IMR-90 (cell line): ENCODE results near the gene PRPH2. TPM values are rescaled to one million over a fixed set of nuclear protein-coding genes. Genes with fewer than 3 reads are reported as not detected.

Experiments
- ATAC-seq: fragments of 200-7000 bp; cut with Tn5 transposase; 2 replicates; pipeline ENCODE4 v1.9.1; 2020; ENCODE audit warnings: low read depth, mild to moderate bottlenecking, moderate library complexity
- BruUV-seq: library from RNA; stranded (reverse); fragments of 400-500 nt; replicated peaks from 2 replicates; lab custom pipeline; 2021; lab: Mats Ljungman, UMichigan
- CTCF ChIA-PET: fragments of 300-600 bp; formaldehyde crosslinking; extraction: SDS; loops from one replicate; lab custom pipeline; 2021; ENCODE audit warnings: antibody characterized with exemption; lab: Yijun Ruan, JAX
- POLR2A ChIA-PET: fragments of 300-600 bp; sonication (Branson Sonifier 250); formaldehyde crosslinking; loops from one replicate; lab custom pipeline; 2022; ENCODE audit warnings: antibody characterized with exemption; ENCODE audit not compliant: unreplicated experiment; lab: Charles Lee
- DNase-seq: peaks from one replicate; pipeline ENCODE4 v3.0.0; 2013
- H2AFZ ChIP-seq: replicated peaks from 2 replicates; pipeline ENCODE3; 2013; ENCODE audit warnings: low read length, mild to moderate bottlenecking; ENCODE audit not compliant: poor library complexity
- H2AK5ac ChIP-seq: 2 replicates; pipeline ENCODE4 v1.6.1; 2013; ENCODE audit warnings: low read depth, low read length, inconsistent platforms
- H2AK9ac ChIP-seq: replicated peaks from 2 replicates; pipeline ENCODE3; 2013; ENCODE audit warnings: mild to moderate bottlenecking, low read depth, low read length, moderate library complexity; ENCODE audit not compliant: poor library complexity
- H2BK120ac ChIP-seq: 2 replicates; pipeline ENCODE4 v1.6.1; 2013; ENCODE audit warnings: low read depth, low read length, inconsistent platforms
- H2BK15ac ChIP-seq: 3 replicates; pipeline ENCODE4 v1.6.1; 2013; ENCODE audit warnings: low read depth, low read length, inconsistent platforms
- H2BK20ac ChIP-seq: 2 replicates; pipeline ENCODE4 v1.6.1; 2013; ENCODE audit warnings: low read depth, mild to moderate bottlenecking, inconsistent platforms, low read length, moderate library complexity
- H2BK5ac ChIP-seq: 2 replicates; pipeline ENCODE4 v1.6.1; 2013; ENCODE audit warnings: mild to moderate bottlenecking, low read depth, low read length, inconsistent platforms; ENCODE audit not compliant: poor library complexity, severe bottlenecking
- H3K14ac ChIP-seq: replicated peaks from 2 replicates; pipeline ENCODE4 v1.6.1; 2013; ENCODE audit warnings: low read depth, low read length, inconsistent platforms
- H3K18ac ChIP-seq: 2 replicates; pipeline ENCODE4 v1.6.1; 2013; ENCODE audit warnings: low read depth, low read length, control low read depth
- H3K23ac ChIP-seq: 2 replicates; pipeline ENCODE4 v1.6.1; 2013; ENCODE audit warnings: low read depth, low read length, inconsistent platforms
- H3K27ac ChIP-seq: 2 replicates; pipeline ENCODE4 v1.5.1; 2013; ENCODE audit warnings: mild to moderate bottlenecking, control low read depth, low read length; ENCODE audit not compliant: insufficient read depth
- H3K27me3 ChIP-seq: 2 replicates; pipeline ENCODE4 v1.6.1; 2013; ENCODE audit warnings: low read length; ENCODE audit not compliant: control insufficient read depth, insufficient read depth
- H3K36me3 ChIP-seq: 2 replicates; pipeline ENCODE4 v1.6.1; 2013; ENCODE audit warnings: low read length, mixed read lengths; ENCODE audit not compliant: control insufficient read depth, insufficient read depth
- H3K4ac ChIP-seq: 2 replicates; pipeline ENCODE4 v1.6.1; 2013; ENCODE audit warnings: low read depth, low read length, inconsistent platforms
- H3K4me1 ChIP-seq: 2 replicates; pipeline ENCODE4 v1.6.1; 2013; ENCODE audit warnings: low read length, mixed read lengths; ENCODE audit not compliant: control insufficient read depth, insufficient read depth
- H3K4me2 ChIP-seq: 2 replicates; pipeline ENCODE4 v1.6.1; 2013; ENCODE audit warnings: low read depth, mild to moderate bottlenecking, control low read depth, low read length, moderate library complexity
- H3K4me3 ChIP-seq: 2 replicates; pipeline ENCODE4 v1.5.1; 2013; ENCODE audit warnings: low read depth, mild to moderate bottlenecking, control low read depth, low read length, moderate library complexity; ENCODE audit not compliant: insufficient read depth
- H3K56ac ChIP-seq: 2 replicates; pipeline ENCODE4 v1.6.1; 2013; ENCODE audit warnings: low read length, inconsistent platforms; ENCODE audit not compliant: insufficient read depth; ENCODE audit errors: extremely low read depth
- H3K79me1 ChIP-seq, 2 experiments: 2 replicates each; pipeline ENCODE4 v1.6.1; 2013; ENCODE audit warnings: low read length in 2 of 2, inconsistent platforms in 1 of 2, low read depth in 1 of 2
- H3K9ac ChIP-seq: 2 replicates; pipeline ENCODE4 v1.6.1; 2013; ENCODE audit warnings: low read depth, low read length, control low read depth
- H3K9me1 ChIP-seq: 2 replicates; pipeline ENCODE4 v1.6.1; 2013; ENCODE audit warnings: low read length, inconsistent platforms; ENCODE audit not compliant: insufficient read depth
- H3K9me3 ChIP-seq: 2 replicates; pipeline ENCODE4 v1.6.1; 2013; ENCODE audit warnings: low read length; ENCODE audit not compliant: control insufficient read depth, insufficient read depth
- H4K20me1 ChIP-seq: 2 replicates; pipeline ENCODE4 v1.6.1; 2013; ENCODE audit warnings: low read length, inconsistent platforms; ENCODE audit not compliant: insufficient read depth
- H4K5ac ChIP-seq: 2 replicates; pipeline ENCODE4 v1.6.1; 2013; ENCODE audit warnings: mild to moderate bottlenecking, low read depth, low read length, control low read depth
- H4K8ac ChIP-seq, 2 experiments: 2 replicates each; pipeline ENCODE4 v1.6.1; 2013; ENCODE audit warnings: low read depth in 2 of 2, low read length in 2 of 2, control low read depth in 1 of 2, inconsistent platforms in 1 of 2
- H4K91ac ChIP-seq: 2 replicates; pipeline ENCODE4 v1.6.1; 2013; ENCODE audit warnings: low read depth, low read length, inconsistent platforms; ENCODE audit not compliant: insufficient read depth
- CHD1 ChIP-seq: IDR thresholded peaks from 2 replicates; pipeline ENCODE4 v1.6.1; 2012; ENCODE audit warnings: low read depth, low read length, improper control_type of control experiment
- MAFK ChIP-seq: IDR thresholded peaks from 2 replicates; pipeline ENCODE4 v1.6.1; 2012; ENCODE audit warnings: low read depth, low read length, improper control_type of control experiment
- RAD21 ChIP-seq: IDR thresholded peaks from 2 replicates; pipeline ENCODE4 v1.6.1; 2012; ENCODE audit warnings: low read length, improper control_type of control experiment
- WGBS, 2 experiments: methylation state at CpG; one replicate each; pipeline versions ENCODE4 v1.1.5 to v1.1.7; 2013; ENCODE audit warnings: missing lambda C conversion rate in 2 of 2; ENCODE audit not compliant: insufficient read length in 1 of 2; ENCODE audit errors: extremely low coverage in 2 of 2; 5-methylcytosine and 5-hydroxymethylcytosine counted together
- dilution Hi-C: fragments of 300-500 bp; cut with HindIII; formaldehyde crosslinking; loops from one replicate; pipeline ENCODE4 v1.14.3; 2018; ENCODE audit warnings: low sequenced_read_pairs; ENCODE audit not compliant: unreplicated experiment
- in situ Hi-C: fragments of 300-500 bp; cut with MboI; formaldehyde crosslinking; loops from 3 replicates; pipeline ENCODE4 v1.14.3; 2019; ENCODE audit warnings: low sequenced_read_pairs, inconsistent platforms, mixed read lengths
- intact Hi-C: fragments of 100-400 bp; cut with micrococcal nuclease; formaldehyde crosslinking; loops from 2 replicates; pipeline ENCODE4 v1.10.0; 2022
- polyA plus RNA-seq, 3 experiments: library from polyadenylated mRNA; depleted of rRNA; stranded (reverse); fragments of >200 nt; gene quantifications; 2 replicates each; pipeline ENCODE4 v1.2.3, GENCODE V29; 2012; ENCODE audit warnings: low replicate concordance in 1 of 3
- total RNA-seq: library from RNA; depleted of rRNA; stranded (reverse); fragments of >200 nt; gene quantifications from 2 replicates; pipeline ENCODE4 v1.2.3, GENCODE V29; 2012
- TF ChIP-seq, protein P1 (sequence below): conservative IDR thresholded peaks from 2 replicates; pipeline ENCODE4 v1.5.1; 2012; ENCODE audit warnings: mild to moderate bottlenecking, low read depth, low read length, improper control_type of control experiment

Gene PRPH2
- total and polyA plus RNA-seq, 2 of the 4 experiments (the other 2 are of a cell fraction), result 1.0 to 1.1 TPM

GRCh38 chr6:42697268-42697655 lies 25.1 kb downstream of the PRPH2 start:
- no peak overlapping the region for H4K5ac ChIP-seq
- H3K36me3 ChIP-seq, result peaks cover 8% of the 10 kb centered on the region
- no peak for TF ChIP-seq CHD1
- no peak for TF ChIP-seq MAFK
- TF ChIP-seq RAD21, result no peak
- TF ChIP-seq, protein P1, sequence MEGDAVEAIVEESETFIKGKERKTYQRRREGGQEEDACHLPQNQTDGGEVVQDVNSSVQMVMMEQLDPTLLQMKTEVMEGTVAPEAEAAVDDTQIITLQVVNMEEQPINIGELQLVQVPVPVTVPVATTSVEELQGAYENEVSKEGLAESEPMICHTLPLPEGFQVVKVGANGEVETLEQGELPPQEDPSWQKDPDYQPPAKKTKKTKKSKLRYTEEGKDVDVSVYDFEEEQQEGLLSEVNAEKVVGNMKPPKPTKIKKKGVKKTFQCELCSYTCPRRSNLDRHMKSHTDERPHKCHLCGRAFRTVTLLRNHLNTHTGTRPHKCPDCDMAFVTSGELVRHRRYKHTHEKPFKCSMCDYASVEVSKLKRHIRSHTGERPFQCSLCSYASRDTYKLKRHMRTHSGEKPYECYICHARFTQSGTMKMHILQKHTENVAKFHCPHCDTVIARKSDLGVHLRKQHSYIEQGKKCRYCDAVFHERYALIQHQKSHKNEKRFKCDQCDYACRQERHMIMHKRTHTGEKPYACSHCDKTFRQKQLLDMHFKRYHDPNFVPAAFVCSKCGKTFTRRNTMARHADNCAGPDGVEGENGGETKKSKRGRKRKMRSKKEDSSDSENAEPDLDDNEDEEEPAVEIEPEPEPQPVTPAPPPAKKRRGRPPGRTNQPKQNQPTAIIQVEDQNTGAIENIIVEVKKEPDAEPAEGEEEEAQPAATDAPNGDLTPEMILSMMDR, result no peak
- H3K9ac ChIP-seq, result no peak overlapping the region
- no peak overlapping the region for H2BK5ac ChIP-seq
- H3K56ac ChIP-seq, result no peak overlapping the region
- peaks cover 11% of the 10 kb centered on the region for H3K4me1 ChIP-seq
- H4K8ac ChIP-seq, result no peak overlapping the region
- ATAC-seq, result no peak
- no peak overlapping the region for H2AFZ ChIP-seq
- no peak overlapping the region for H3K18ac ChIP-seq
- H3K9me1 ChIP-seq, result peaks cover 22% of the 10 kb centered on the region
- no peak overlapping the region for H3K14ac ChIP-seq
- H2BK20ac ChIP-seq, result no peak overlapping the region
- H3K4me2 ChIP-seq, result no peak overlapping the region
- peaks cover 0 to 15% of the 10 kb centered on the region in 2 experiments; a peak in 2 of 4 replicates for H3K79me1 ChIP-seq
- H2BK15ac ChIP-seq, result no peak overlapping the region
- no peak overlapping the region for H3K4me3 ChIP-seq
- ChIA-PET CTCF (interaction anchor here (1.8 kb wide), 1 partner anchor 29 kb away, joined by 6 read pairs; no protein-coding TSS in a partner anchor), POLR2A (interaction anchor here (0.8 kb wide), 1 partner anchor 183 kb away, joined by 3 read pairs; no protein-coding TSS in a partner anchor)
- no peak overlapping the region for H2BK120ac ChIP-seq
- H2AK9ac ChIP-seq, result no peak overlapping the region
- WGBS, 2 experiments, result 80% methylated on average over 1 of the region's 5 CpGs; no CpG with 5 or more reads in 1 of the 2 experiments
- H3K23ac ChIP-seq, result no peak overlapping the region
- no peaks in the 10 kb centered on the region; the same call in 1 of the 2 replicates for H4K20me1 ChIP-seq
- DNase-seq, result no peak
- H3K9me3 ChIP-seq, result no peaks in the 10 kb centered on the region
- dilution Hi-C loops, result no loop called here
- H3K4ac ChIP-seq, result no peak overlapping the region
- no peak overlapping the region for H3K27ac ChIP-seq
- in situ Hi-C loops, result no loop called here
- no TSS peak for BruUV-seq
- H4K91ac ChIP-seq, result no peak overlapping the region
- H2AK5ac ChIP-seq, result no peak overlapping the region
- no peaks in the 10 kb centered on the region for H3K27me3 ChIP-seq
- intact Hi-C loops, result no loop called here
